GM19395 (cell line): ENCODE measurements around the gene SLC6A20.

ENCODE experiments used
- ATAC-seq: cut with Tn5 transposase; IDR thresholded peaks from one replicate; pipeline ENCODE4 v1.9.1; 2021; ENCODE audit warnings: mild to moderate bottlenecking, moderate library complexity; ENCODE audit not compliant: unreplicated experiment

The SLC6A20 gene

GRCh38 chr3:45730409-45731154, 65.8 kb downstream of the SLC6A20 start:
- no peak for ATAC-seq

GRCh38 chr3:45729614-45730013, 66.7 kb downstream of the SLC6A20 start:
- ATAC-seq = no peak

- no peak for ATAC-seq
Observed at GRCh38 chr3:45724911-45725310, 71.4 kb downstream of the SLC6A20 start.

- ATAC-seq = no peak
Observed at GRCh38 chr3:45719655-45720487, 76.5 kb downstream of the SLC6A20 start.

- ATAC-seq = no peak
Observed at GRCh38 chr3:45716790-45717336, 79.5 kb downstream of the SLC6A20 start.

- no peak for ATAC-seq
Observed at GRCh38 chr3:45715945-45716344, 80.4 kb downstream of the SLC6A20 start.

- ATAC-seq = no peak
Observed at GRCh38 chr3:45712434-45713110, 83.8 kb downstream of the SLC6A20 start.

- no peak for ATAC-seq
Observed at GRCh38 chr3:45711931-45712330, 84.4 kb downstream of the SLC6A20 start.

GRCh38 chr3:45705839-45706808, 90.2 kb downstream of the SLC6A20 start:
- no peak for ATAC-seq
